GM23338 (cell line): Measurements from ENCODE around the gene SCAANT1. TPM values are rescaled to one million over a fixed set of nuclear protein-coding genes. Genes with fewer than 3 reads are reported as not detected.

Experiments used
- ATAC-seq: fragments of 200-7000 bp; cut with Tn5 transposase; 3 replicates; pipeline ENCODE4 v1.9.1; 2020
- DNase-seq: peaks from one replicate; pipeline ENCODE4 v3.0.0-alpha.2; 2015; ENCODE audit warnings: low spot score
- H2AFZ ChIP-seq: fragments of 200-600 bp; sonication (generic); 2 replicates; pipeline ENCODE4 v1.8.0; 2016; ENCODE audit warnings: antibody characterized with exemption, mild to moderate bottlenecking, moderate library complexity
- H3F3A ChIP-seq: fragments of 200-600 bp; sonication (generic); replicated peaks from 2 replicates; pipeline ENCODE4 v1.8.0; 2017; ENCODE audit warnings: antibody characterized with exemption, mixed run types, low read depth
- H3K27ac ChIP-seq: fragments of 200-600 bp; sonication (generic); 2 replicates; pipeline ENCODE4 v1.6.1; 2016; ENCODE audit warnings: low read depth
- H3K27me3 ChIP-seq: fragments of 200-600 bp; sonication (generic); 2 replicates; pipeline ENCODE4 v1.8.0; 2016; ENCODE audit warnings: mild to moderate bottlenecking, mixed run types, moderate library complexity; ENCODE audit not compliant: insufficient read depth
- H3K36me3 ChIP-seq: fragments of 200-600 bp; sonication (generic); 2 replicates; pipeline ENCODE4 v1.8.0; 2016; ENCODE audit warnings: mild to moderate bottlenecking; ENCODE audit not compliant: insufficient read depth
- H3K4me1 ChIP-seq: fragments of 200-600 bp; sonication (generic); 2 replicates; pipeline ENCODE4 v1.8.0; 2016; ENCODE audit warnings: mild to moderate bottlenecking, moderate library complexity; ENCODE audit not compliant: insufficient read depth
- H3K4me2 ChIP-seq: fragments of 200-600 bp; sonication (generic); 2 replicates; pipeline ENCODE4 v1.7.1; 2017; ENCODE audit warnings: mixed run types
- H3K4me3 ChIP-seq: fragments of 200-600 bp; sonication (generic); 2 replicates; pipeline ENCODE4 v1.6.1; 2016; ENCODE audit warnings: mixed run types
- H3K79me2 ChIP-seq: fragments of 200-600 bp; sonication (generic); replicated peaks from 2 replicates; pipeline ENCODE4 v1.8.0; 2017; ENCODE audit warnings: mild to moderate bottlenecking; ENCODE audit not compliant: insufficient read depth
- H3K9me2 ChIP-seq: fragments of 200-600 bp; sonication (generic); 2 replicates; pipeline ENCODE4 v1.8.0; 2017; ENCODE audit not compliant: insufficient read depth
- H4K20me1 ChIP-seq: fragments of 200-600 bp; sonication (generic); replicated peaks from 2 replicates; pipeline ENCODE4 v1.8.0; 2017; ENCODE audit warnings: mild to moderate bottlenecking; ENCODE audit not compliant: insufficient read depth
- H3K27ac Mint-ChIP-seq: 2 replicates; pipeline ENCODE4 v1.8.0; 2020; ENCODE audit warnings: inconsistent platforms, mild to moderate bottlenecking, moderate library complexity, mixed read lengths
- H3K27me3 Mint-ChIP-seq: 3 replicates; pipeline ENCODE4 v1.8.0; 2022; ENCODE audit warnings: low read depth, mild to moderate bottlenecking, moderate library complexity, mixed read lengths, inconsistent platforms; ENCODE audit not compliant: insufficient read depth, poor library complexity
- H3K36me3 Mint-ChIP-seq: 3 replicates; pipeline ENCODE4 v1.8.0; 2021; ENCODE audit warnings: low read depth, mild to moderate bottlenecking, inconsistent platforms, moderate library complexity, mixed read lengths
- H3K4me1 Mint-ChIP-seq: 3 replicates; pipeline ENCODE4 v1.8.0; 2020; ENCODE audit warnings: mild to moderate bottlenecking, inconsistent platforms, mixed read lengths
- H3K4me3 Mint-ChIP-seq: 3 replicates; pipeline ENCODE4 v1.8.0; 2021; ENCODE audit warnings: moderate library complexity, mild to moderate bottlenecking, inconsistent platforms, mixed read lengths
- H3K9me3 Mint-ChIP-seq: 3 replicates; pipeline ENCODE4 v1.8.0; 2020; ENCODE audit warnings: moderate library complexity, mild to moderate bottlenecking, inconsistent platforms, mixed read lengths
- CREB1 ChIP-seq: fragments of 250-450 bp; sonication (Bioruptor Pico); IDR thresholded peaks from 2 replicates; pipeline ENCODE4 v1.5.0; 2020; ENCODE audit warnings: low read depth, mild to moderate bottlenecking, moderate library complexity
- ETS1 ChIP-seq: IDR thresholded peaks from 2 replicates; pipeline ENCODE4 v1.6.1; 2016; ENCODE audit warnings: antibody characterized with exemption
- EZH2 ChIP-seq: fragments of 200-600 bp; sonication (generic); IDR thresholded peaks from one replicate; pipeline ENCODE4 v1.8.0; 2017; ENCODE audit warnings: antibody characterized with exemption, mild to moderate bottlenecking, low read depth; ENCODE audit not compliant: unreplicated experiment
- EZH2phosphoT487 ChIP-seq: fragments of 200-600 bp; sonication (generic); IDR thresholded peaks from one replicate; pipeline ENCODE4 v1.8.1; 2018; ENCODE audit warnings: antibody characterized with exemption; ENCODE audit not compliant: unreplicated experiment
- JUNB ChIP-seq: IDR thresholded peaks from one replicate; pipeline ENCODE4 v1.6.1; 2016; ENCODE audit warnings: antibody characterized with exemption; ENCODE audit not compliant: unreplicated experiment
- NANOG ChIP-seq: IDR thresholded peaks from 2 replicates; pipeline ENCODE4 v1.6.1; 2016; ENCODE audit warnings: antibody characterized with exemption, borderline replicate concordance
- POLR2AphosphoS5 ChIP-seq: IDR thresholded peaks from 2 replicates; pipeline ENCODE4 v1.6.1; 2016; ENCODE audit warnings: antibody characterized with exemption, low read depth
- STAT1 ChIP-seq: IDR thresholded peaks from one replicate; pipeline ENCODE4 v1.6.1; 2016; ENCODE audit warnings: antibody characterized with exemption; ENCODE audit not compliant: unreplicated experiment
- ZNF114 ChIP-seq: fragments of 250-450 bp; sonication (Bioruptor Pico); IDR thresholded peaks from 2 replicates; pipeline ENCODE4 v1.5.0; 2020; ENCODE audit warnings: mild to moderate bottlenecking, moderate library complexity
- ZNF331 ChIP-seq: fragments of 250-450 bp; sonication (Bioruptor Pico); IDR thresholded peaks from 2 replicates; pipeline ENCODE4 v1.5.0; 2020; ENCODE audit warnings: low read depth, mild to moderate bottlenecking, moderate library complexity
- ZNF462 ChIP-seq: fragments of 250-450 bp; sonication (Bioruptor Pico); IDR thresholded peaks from 2 replicates; pipeline ENCODE4 v1.5.0; 2020; ENCODE audit warnings: mild to moderate bottlenecking, moderate library complexity
- polyA plus RNA-seq: library from polyadenylated mRNA; unstranded; fragments of >200 nt; fragmentation: Nextera tagmentation; extraction: Ambion mirVana; gene quantifications from 2 replicates; pipeline ENCODE4 v1.2.1, GENCODE V29; 2016
- total RNA-seq: library from RNA; depleted of rRNA; stranded (reverse); fragments of >200 nt; shearing (Covaris generic); gene quantifications from 2 replicates; pipeline ENCODE4 v1.2.3, GENCODE V29; 2014
- TF ChIP-seq, protein P1 (sequence below): IDR thresholded peaks from one replicate; pipeline ENCODE4 v1.6.1; 2018; ENCODE audit warnings: antibody characterized with exemption; ENCODE audit not compliant: unreplicated experiment
- TF ChIP-seq, protein P2 (sequence below), 2 experiments: fragments of 200-600 bp in 1 of 2; sonication (generic) in 1 of 2; conservative IDR thresholded peaks; 2 replicates each; pipeline versions ENCODE4 v1.5.1 to v1.6.1; 2016 to 2017; ENCODE audit warnings: antibody characterized with exemption in 2 of 2, low read depth in 2 of 2, mild to moderate bottlenecking in 2 of 2, moderate library complexity in 1 of 2

SCAANT1 gene
- total and polyA plus RNA-seq, 2 experiments from 2014 or later = 1.2 TPM; not detected in 1

DNA sequence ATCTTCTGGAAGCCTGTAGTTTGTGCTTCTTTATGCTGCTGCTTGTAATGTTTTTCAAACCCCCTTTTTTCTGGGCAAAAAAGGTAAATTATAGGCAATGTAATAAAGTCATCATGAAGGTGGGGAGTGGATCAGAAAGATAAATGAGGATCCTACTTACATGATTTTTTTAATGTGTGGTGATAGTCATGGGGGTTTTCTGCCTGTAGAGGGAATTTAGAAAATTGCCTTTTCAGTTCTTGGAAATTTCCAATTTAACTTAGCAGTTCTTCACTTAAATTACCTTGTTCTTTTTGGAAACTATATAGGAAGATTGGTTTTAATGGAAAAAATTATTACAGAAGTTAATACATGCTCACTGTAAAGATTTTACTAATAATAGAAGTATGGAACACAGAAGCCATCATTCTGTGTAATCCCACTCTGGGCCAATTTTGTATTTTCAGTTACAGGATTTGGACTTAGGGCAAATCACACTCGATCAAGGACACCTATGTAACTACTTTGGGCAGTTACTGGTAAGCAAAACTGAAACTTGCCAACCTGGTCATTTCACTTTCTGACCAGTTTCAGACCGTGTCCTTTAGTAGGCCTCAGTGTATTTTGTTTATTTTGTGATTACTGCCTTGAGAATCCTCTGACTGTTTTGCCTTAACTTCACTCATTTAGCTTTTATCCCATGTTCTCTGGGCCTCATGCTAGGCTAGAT lies 10.5 kb upstream of the SCAANT1 start:
- Mint-ChIP-seq H3K9me3 (peaks cover 28% of the 10 kb centered on the region), H3K27ac (no peak overlapping the region), H3K36me3 (peaks cover 59% of the 10 kb centered on the region)

More for the DNA sequence above, 10.5 kb upstream of the SCAANT1 start:
- Histone ChIP-seq H3K9me2 (no peaks in the 10 kb centered on the region; the same call in 1 of the 2 replicates), H3K36me3 (0 out of 2 replicates have a peak, but pooled peaks cover 4% of the 10 kb centered on the region), H4K20me1 (no peaks in the 10 kb centered on the region; the same call in none of the 2 replicates), H3K4me2 (no peak overlapping the region), H3K27ac (no peak overlapping the region), H3K4me1 (no peaks in the 10 kb centered on the region), H2AFZ (no peak overlapping the region), H3F3A (no peaks in the 10 kb centered on the region), H3K27me3 (no peaks in the 10 kb centered on the region), H3K79me2 (peaks cover 22% of the 10 kb centered on the region; the same call in 1 of the 2 replicates), H3K4me3 (no peak overlapping the region)
- DNase-seq (no peak), ATAC-seq (no peak)
- no peak overlapping the region for H3K4me3 Mint-ChIP-seq
- no peak for TF ChIP-seq ZNF331 (CRISPR knock-in tag)
- no peak for TF ChIP-seq ETS1
- TF ChIP-seq ZNF114 (CRISPR knock-in tag) = no peak
- no peak for TF ChIP-seq CREB1
- no peak for TF ChIP-seq NANOG
- no peak for TF ChIP-seq ZNF462
- TF ChIP-seq POLR2AphosphoS5 = no peak
- TF ChIP-seq, protein P1, sequence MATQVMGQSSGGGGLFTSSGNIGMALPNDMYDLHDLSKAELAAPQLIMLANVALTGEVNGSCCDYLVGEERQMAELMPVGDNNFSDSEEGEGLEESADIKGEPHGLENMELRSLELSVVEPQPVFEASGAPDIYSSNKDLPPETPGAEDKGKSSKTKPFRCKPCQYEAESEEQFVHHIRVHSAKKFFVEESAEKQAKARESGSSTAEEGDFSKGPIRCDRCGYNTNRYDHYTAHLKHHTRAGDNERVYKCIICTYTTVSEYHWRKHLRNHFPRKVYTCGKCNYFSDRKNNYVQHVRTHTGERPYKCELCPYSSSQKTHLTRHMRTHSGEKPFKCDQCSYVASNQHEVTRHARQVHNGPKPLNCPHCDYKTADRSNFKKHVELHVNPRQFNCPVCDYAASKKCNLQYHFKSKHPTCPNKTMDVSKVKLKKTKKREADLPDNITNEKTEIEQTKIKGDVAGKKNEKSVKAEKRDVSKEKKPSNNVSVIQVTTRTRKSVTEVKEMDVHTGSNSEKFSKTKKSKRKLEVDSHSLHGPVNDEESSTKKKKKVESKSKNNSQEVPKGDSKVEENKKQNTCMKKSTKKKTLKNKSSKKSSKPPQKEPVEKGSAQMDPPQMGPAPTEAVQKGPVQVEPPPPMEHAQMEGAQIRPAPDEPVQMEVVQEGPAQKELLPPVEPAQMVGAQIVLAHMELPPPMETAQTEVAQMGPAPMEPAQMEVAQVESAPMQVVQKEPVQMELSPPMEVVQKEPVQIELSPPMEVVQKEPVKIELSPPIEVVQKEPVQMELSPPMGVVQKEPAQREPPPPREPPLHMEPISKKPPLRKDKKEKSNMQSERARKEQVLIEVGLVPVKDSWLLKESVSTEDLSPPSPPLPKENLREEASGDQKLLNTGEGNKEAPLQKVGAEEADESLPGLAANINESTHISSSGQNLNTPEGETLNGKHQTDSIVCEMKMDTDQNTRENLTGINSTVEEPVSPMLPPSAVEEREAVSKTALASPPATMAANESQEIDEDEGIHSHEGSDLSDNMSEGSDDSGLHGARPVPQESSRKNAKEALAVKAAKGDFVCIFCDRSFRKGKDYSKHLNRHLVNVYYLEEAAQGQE = no peak
- TF ChIP-seq STAT1 = no peak
- no peak for TF ChIP-seq EZH2phosphoT487
- no peak for TF ChIP-seq JUNB
- TF ChIP-seq, protein P2, sequence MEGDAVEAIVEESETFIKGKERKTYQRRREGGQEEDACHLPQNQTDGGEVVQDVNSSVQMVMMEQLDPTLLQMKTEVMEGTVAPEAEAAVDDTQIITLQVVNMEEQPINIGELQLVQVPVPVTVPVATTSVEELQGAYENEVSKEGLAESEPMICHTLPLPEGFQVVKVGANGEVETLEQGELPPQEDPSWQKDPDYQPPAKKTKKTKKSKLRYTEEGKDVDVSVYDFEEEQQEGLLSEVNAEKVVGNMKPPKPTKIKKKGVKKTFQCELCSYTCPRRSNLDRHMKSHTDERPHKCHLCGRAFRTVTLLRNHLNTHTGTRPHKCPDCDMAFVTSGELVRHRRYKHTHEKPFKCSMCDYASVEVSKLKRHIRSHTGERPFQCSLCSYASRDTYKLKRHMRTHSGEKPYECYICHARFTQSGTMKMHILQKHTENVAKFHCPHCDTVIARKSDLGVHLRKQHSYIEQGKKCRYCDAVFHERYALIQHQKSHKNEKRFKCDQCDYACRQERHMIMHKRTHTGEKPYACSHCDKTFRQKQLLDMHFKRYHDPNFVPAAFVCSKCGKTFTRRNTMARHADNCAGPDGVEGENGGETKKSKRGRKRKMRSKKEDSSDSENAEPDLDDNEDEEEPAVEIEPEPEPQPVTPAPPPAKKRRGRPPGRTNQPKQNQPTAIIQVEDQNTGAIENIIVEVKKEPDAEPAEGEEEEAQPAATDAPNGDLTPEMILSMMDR (conservative IDR thresholded peaks at IDR 0.05; ENCODE audit: low read depth in 2 of 2) = no peak
- no peak for TF ChIP-seq EZH2
- peaks cover 6% of the 10 kb centered on the region for H3K4me1 Mint-ChIP-seq
- H3K27me3 Mint-ChIP-seq = peaks cover 3% of the 10 kb centered on the region
